HG03565 (cell line): Measurements from ENCODE around the gene USP2.

Experiments used
- ATAC-seq: cut with Tn5 transposase; IDR thresholded peaks from one replicate; pipeline ENCODE4 v1.9.1; 2021; ENCODE audit warnings: mild to moderate bottlenecking, moderate library complexity; ENCODE audit not compliant: unreplicated experiment

Gene USP2

GRCh38 chr11:119343726-119344125, 37.8 kb downstream of the USP2 start:
- no peak for ATAC-seq

- ATAC-seq: no peak
Observed at GRCh38 chr11:119342362-119343130, 38.9 kb downstream of the USP2 start.

- no peak for ATAC-seq
Observed at GRCh38 chr11:119342023-119342300, 39.5 kb downstream of the USP2 start.

GRCh38 chr11:119341222-119342022, 40.1 kb downstream of the USP2 start:
- no peak for ATAC-seq

- ATAC-seq: no peak
Observed at GRCh38 chr11:119340335-119341221, 40.9 kb downstream of the USP2 start, which contains the start of gene C1QTNF5. C1QTNF5 (minus strand) TSS chr11:119340883; CDS start chr11:119340397, 486 bp downstream.

GRCh38 chr11:119339589-119340334, 41.7 kb downstream of the USP2 start:
- ATAC-seq: no peak

- no peak for ATAC-seq
Observed at GRCh38 chr11:119338965-119339588, 42.4 kb downstream of the USP2 start.

GRCh38 chr11:119338318-119338890, 43.1 kb downstream of the USP2 start:
- no peak for ATAC-seq

- ATAC-seq: no peak
Observed at GRCh38 chr11:119337581-119338317, 43.7 kb downstream of the USP2 start.

- no peak for ATAC-seq
Observed at GRCh38 chr11:119336744-119337469, 44.6 kb downstream of the USP2 start.

- ATAC-seq: no peak
Observed at GRCh38 chr11:119335655-119336543, 45.6 kb downstream of the USP2 start.

- no peak for ATAC-seq
Observed at GRCh38 chr11:119335091-119335654, 46.3 kb downstream of the USP2 start.

- peak; percentile 86 for ATAC-seq
Observed at GRCh38 chr11:119334174-119334930, 47.1 kb downstream of the USP2 start, which contains the start of gene RNF26. RNF26 (plus strand) TSS chr11:119334527; CDS start chr11:119335123, 596 bp downstream.

- no peak for ATAC-seq
Observed at GRCh38 chr11:119332111-119332765, 49.3 kb downstream of the USP2 start.

GRCh38 chr11:119330237-119330636, 51.3 kb downstream of the USP2 start:
- no peak for ATAC-seq

- no peak for ATAC-seq
Observed at GRCh38 chr11:119329320-119329719, 52.2 kb downstream of the USP2 start.
